ENCODE data around the gene HHAT.

The HHAT gene

GRCh38 chr1:210434223-210434622, 105.5 kb downstream of the HHAT start:
- no peak for TF ChIP-seq POLR2A (IDR thresholded peaks at IDR 0.05; ENCODE audit: extremely low read depth, insufficient read length)
- TF ChIP-seq MAX (IDR thresholded peaks at IDR 0.05; ENCODE audit: low read depth, low read length): no peak
- no peak for TF ChIP-seq MYC (IDR thresholded peaks at IDR 0.05; ENCODE audit: low read depth, low read length)
- TF ChIP-seq, protein P1, sequence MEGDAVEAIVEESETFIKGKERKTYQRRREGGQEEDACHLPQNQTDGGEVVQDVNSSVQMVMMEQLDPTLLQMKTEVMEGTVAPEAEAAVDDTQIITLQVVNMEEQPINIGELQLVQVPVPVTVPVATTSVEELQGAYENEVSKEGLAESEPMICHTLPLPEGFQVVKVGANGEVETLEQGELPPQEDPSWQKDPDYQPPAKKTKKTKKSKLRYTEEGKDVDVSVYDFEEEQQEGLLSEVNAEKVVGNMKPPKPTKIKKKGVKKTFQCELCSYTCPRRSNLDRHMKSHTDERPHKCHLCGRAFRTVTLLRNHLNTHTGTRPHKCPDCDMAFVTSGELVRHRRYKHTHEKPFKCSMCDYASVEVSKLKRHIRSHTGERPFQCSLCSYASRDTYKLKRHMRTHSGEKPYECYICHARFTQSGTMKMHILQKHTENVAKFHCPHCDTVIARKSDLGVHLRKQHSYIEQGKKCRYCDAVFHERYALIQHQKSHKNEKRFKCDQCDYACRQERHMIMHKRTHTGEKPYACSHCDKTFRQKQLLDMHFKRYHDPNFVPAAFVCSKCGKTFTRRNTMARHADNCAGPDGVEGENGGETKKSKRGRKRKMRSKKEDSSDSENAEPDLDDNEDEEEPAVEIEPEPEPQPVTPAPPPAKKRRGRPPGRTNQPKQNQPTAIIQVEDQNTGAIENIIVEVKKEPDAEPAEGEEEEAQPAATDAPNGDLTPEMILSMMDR (IDR thresholded peaks at IDR 0.05; ENCODE audit: low read depth, low read length): no peak
- DNase-seq (ENCODE audit: low read depth): no peak
- H3K4me3 ChIP-seq (ENCODE audit: low read depth, low read length): no peak overlapping the region

DNA sequence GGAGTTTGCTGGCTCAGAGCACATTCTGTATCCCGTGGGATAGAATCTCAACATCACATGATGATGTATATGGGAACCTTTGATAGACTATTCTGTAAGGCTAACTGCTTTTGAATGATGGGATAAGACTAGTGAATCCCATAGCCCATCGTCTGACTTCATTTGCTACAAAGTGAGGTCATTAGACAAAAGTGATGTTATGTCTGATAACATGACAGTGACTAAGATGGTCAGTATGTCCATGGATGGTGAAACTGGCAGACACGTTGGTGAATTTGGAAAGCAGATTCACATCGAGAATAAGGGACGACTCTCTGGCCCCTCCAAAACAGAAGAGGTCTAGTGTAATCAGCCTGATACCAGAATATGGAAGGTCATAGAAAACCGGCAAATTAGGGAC, 108.4 kb downstream of the HHAT start:
- no peak overlapping the region for H3K4me3 ChIP-seq (ENCODE audit: low read depth, low read length)
- DNase-seq (ENCODE audit: low read depth): no peak
- TF ChIP-seq POLR2A (IDR thresholded peaks at IDR 0.05; ENCODE audit: extremely low read depth, insufficient read length): no peak
- TF ChIP-seq MAX (IDR thresholded peaks at IDR 0.05; ENCODE audit: low read depth, low read length): no peak
- TF ChIP-seq MYC (IDR thresholded peaks at IDR 0.05; ENCODE audit: low read depth, low read length): no peak
- TF ChIP-seq, protein P1 (IDR thresholded peaks at IDR 0.05; ENCODE audit: low read depth, low read length): no peak

GRCh38 chr1:210437781-210438180, 109.1 kb downstream of the HHAT start:
- no peak overlapping the region for H3K4me3 ChIP-seq (ENCODE audit: low read depth, low read length)
- DNase-seq (ENCODE audit: low read depth): no peak
- no peak for TF ChIP-seq MAX (IDR thresholded peaks at IDR 0.05; ENCODE audit: low read depth, low read length)
- TF ChIP-seq MYC (IDR thresholded peaks at IDR 0.05; ENCODE audit: low read depth, low read length): no peak
- TF ChIP-seq, protein P1 (IDR thresholded peaks at IDR 0.05; ENCODE audit: low read depth, low read length): no peak
- TF ChIP-seq POLR2A (IDR thresholded peaks at IDR 0.05; ENCODE audit: extremely low read depth, insufficient read length): no peak

DNA sequence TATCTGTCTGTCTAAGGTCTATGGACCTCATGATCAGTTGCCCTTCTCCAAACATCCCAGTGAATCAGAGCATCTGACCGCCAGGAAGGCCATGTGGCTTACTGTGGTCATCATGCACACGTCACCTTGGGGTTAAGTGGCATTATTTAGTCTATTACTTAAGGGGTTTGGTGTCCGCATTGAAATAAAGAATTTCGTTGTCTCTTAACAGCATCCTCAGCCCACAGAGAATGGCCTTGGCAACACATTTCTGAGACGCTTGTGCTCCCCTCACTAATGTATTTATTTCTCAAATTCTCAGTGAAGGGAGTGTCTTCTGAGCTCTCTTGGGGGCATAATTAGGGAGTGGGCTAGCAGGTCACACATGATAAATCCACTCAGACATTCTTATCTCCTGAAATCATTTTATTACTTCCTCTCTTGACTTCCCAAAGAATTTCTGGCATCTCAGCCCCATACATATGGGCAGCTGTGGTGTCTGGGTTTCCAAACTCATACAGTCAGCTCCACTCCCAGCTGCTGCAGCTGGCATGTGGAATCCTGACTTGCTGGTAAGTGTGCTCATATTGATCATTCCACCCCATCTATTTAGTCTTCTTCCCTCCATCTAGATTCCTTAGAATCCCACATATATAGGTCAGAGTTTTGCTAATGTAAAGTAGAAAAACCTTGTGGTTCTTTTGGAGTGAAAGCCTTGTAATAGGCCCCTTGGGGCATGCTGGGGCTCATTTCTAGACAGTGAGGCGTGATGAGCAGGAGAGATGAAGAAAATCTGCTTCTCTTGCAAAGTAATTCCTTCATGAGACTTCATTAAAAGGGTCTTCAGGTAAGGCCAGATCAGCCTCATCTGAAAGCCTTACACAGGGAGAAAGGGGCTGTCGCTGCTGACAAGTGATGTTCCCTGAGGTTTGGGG, 110.5 kb downstream of the HHAT start:
- no peak for TF ChIP-seq POLR2A (IDR thresholded peaks at IDR 0.05; ENCODE audit: extremely low read depth, insufficient read length)
- no peak for DNase-seq (ENCODE audit: low read depth)
- H3K4me3 ChIP-seq (ENCODE audit: low read depth, low read length): no peak overlapping the region

GRCh38 chr1:210440081-210440480, 111.4 kb downstream of the HHAT start:
- no peak for DNase-seq (ENCODE audit: low read depth)
- TF ChIP-seq MAX (IDR thresholded peaks at IDR 0.05; ENCODE audit: low read depth, low read length): no peak
- TF ChIP-seq POLR2A (IDR thresholded peaks at IDR 0.05; ENCODE audit: extremely low read depth, insufficient read length): no peak
- TF ChIP-seq, protein P1 (IDR thresholded peaks at IDR 0.05; ENCODE audit: low read depth, low read length): no peak
- no peak for TF ChIP-seq MYC (IDR thresholded peaks at IDR 0.05; ENCODE audit: low read depth, low read length)
- no peak overlapping the region for H3K4me3 ChIP-seq (ENCODE audit: low read depth, low read length)

DNA sequence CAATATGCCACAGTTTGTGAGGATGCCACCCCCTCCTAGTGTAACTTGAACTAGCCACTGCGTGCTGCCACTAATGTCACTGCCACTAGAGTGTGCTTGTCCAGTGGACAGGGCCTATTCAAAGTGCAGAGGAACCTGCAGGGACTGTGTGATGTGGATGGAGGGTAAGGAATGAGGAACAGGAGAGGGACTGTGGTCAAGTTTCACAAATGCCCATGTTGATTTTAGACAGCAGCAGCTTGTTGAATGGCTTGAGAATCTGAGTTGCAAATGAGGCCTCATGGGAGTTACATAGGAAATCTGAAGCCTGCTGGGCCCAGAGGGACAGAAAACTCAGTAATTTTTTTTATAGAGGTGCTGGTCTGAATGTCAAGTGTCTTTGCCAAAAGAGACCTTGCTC, 112.3 kb downstream of the HHAT start:
- DNase-seq (ENCODE audit: low read depth): peak; percentile 13
- TF ChIP-seq MYC (IDR thresholded peaks at IDR 0.05; ENCODE audit: low read depth, low read length) (no peak), MAX (IDR thresholded peaks at IDR 0.05; ENCODE audit: low read depth, low read length) (no peak), POLR2A (IDR thresholded peaks at IDR 0.05; ENCODE audit: extremely low read depth, insufficient read length) (no peak)
- TF ChIP-seq, protein P1 (IDR thresholded peaks at IDR 0.05; ENCODE audit: low read depth, low read length): no peak
- no peak overlapping the region for H3K4me3 ChIP-seq (ENCODE audit: low read depth, low read length)
